Activated naive CD8-positive, alpha-beta T cell treated with anti-CD3 and anti-CD28 coated beads, Interleukin-2, amount 10 ng/mL, durations not matched to agents 7 days and 5 days (primary cell): ENCODE results near the gene LGR4. TPM values are rescaled to one million over a fixed set of nuclear protein-coding genes. Genes with fewer than 3 reads are reported as not detected.

Experiments
- ATAC-seq: fragments of 150-1000 bp; cut with Tn5 transposase; one replicate; pipeline ENCODE4 v1.10.0; 2021; ENCODE audit warnings: low read depth, moderate library complexity
- POLR2A ChIA-PET: fragments of 350-600 bp; sonication (Branson Sonifier 250); formaldehyde crosslinking; loops from one replicate; lab custom pipeline; 2021; ENCODE audit warnings: antibody characterized with exemption; lab: Charles Lee
- DNase-seq: peaks from one replicate; pipeline ENCODE4 v3.0.0; 2021
- H3K27ac Mint-ChIP-seq: one replicate; pipeline ENCODE4 v1.8.0; 2022; ENCODE audit warnings: mild to moderate bottlenecking, mixed read lengths
- H3K27me3 Mint-ChIP-seq: one replicate; pipeline ENCODE4 v1.8.0; 2022; ENCODE audit warnings: mild to moderate bottlenecking, moderate library complexity, mixed read lengths
- H3K36me3 Mint-ChIP-seq: one replicate; pipeline ENCODE4 v1.8.0; 2021; ENCODE audit warnings: mild to moderate bottlenecking, mixed read lengths
- H3K4me1 Mint-ChIP-seq: one replicate; pipeline ENCODE4 v1.8.0; 2021; ENCODE audit warnings: mixed read lengths
- H3K4me3 Mint-ChIP-seq: one replicate; pipeline ENCODE4 v1.8.0; 2022; ENCODE audit warnings: mild to moderate bottlenecking, moderate library complexity, mixed read lengths
- H3K9me3 Mint-ChIP-seq: one replicate; pipeline ENCODE4 v1.8.0; 2021; ENCODE audit warnings: mixed read lengths
- total RNA-seq, 2 experiments: library from RNA; stranded (reverse); gene quantifications; one replicate each; pipeline ENCODE4 v1.2.3, GENCODE V29; 2021

The LGR4 gene
- total RNA-seq, 2 experiments from 2014 or later = 0.11 to 0.22 TPM

- ATAC-seq (no peak), DNase-seq (no peak)
- Mint-ChIP-seq H3K4me1 (no peaks in the 10 kb centered on the region), H3K27ac (no peak overlapping the region), H3K9me3 (no peaks in the 10 kb centered on the region), H3K27me3 (peaks cover 13% of the 10 kb centered on the region), H3K36me3 (no peaks in the 10 kb centered on the region), H3K4me3 (no peak overlapping the region)
- POLR2A ChIA-PET = no interaction called here
Observed at GRCh38 chr11:27420722-27421572, 51.6 kb downstream of the LGR4 start.

GRCh38 chr11:27420217-27420616 is 52.4 kb downstream of the LGR4 start:
- peaks cover 11% of the 10 kb centered on the region for H3K27me3 Mint-ChIP-seq
- POLR2A ChIA-PET = no interaction called here
- no peak for DNase-seq
- no peaks in the 10 kb centered on the region for H3K9me3 Mint-ChIP-seq
- H3K27ac Mint-ChIP-seq = no peak overlapping the region
- no peaks in the 10 kb centered on the region for H3K36me3 Mint-ChIP-seq
- no peak for ATAC-seq
- H3K4me3 Mint-ChIP-seq = no peak overlapping the region
- no peaks in the 10 kb centered on the region for H3K4me1 Mint-ChIP-seq

GRCh38 chr11:27418356-27418755 is 54.2 kb downstream of the LGR4 start:
- Mint-ChIP-seq H3K36me3 (no peaks in the 10 kb centered on the region), H3K27me3 (peaks cover 11% of the 10 kb centered on the region), H3K4me1 (no peaks in the 10 kb centered on the region), H3K9me3 (no peaks in the 10 kb centered on the region), H3K4me3 (no peak overlapping the region), H3K27ac (no peak overlapping the region)
- DNase-seq (no peak), ATAC-seq (no peak)
- POLR2A ChIA-PET = no interaction called here

- H3K27ac Mint-ChIP-seq = no peak overlapping the region
- POLR2A ChIA-PET = no interaction called here
- H3K27me3 Mint-ChIP-seq = peaks cover 11% of the 10 kb centered on the region
- H3K4me1 Mint-ChIP-seq = no peaks in the 10 kb centered on the region
- DNase-seq (no peak), ATAC-seq (no peak)
- no peaks in the 10 kb centered on the region for H3K36me3 Mint-ChIP-seq
- no peak overlapping the region for H3K4me3 Mint-ChIP-seq
- no peaks in the 10 kb centered on the region for H3K9me3 Mint-ChIP-seq
Observed at GRCh38 chr11:27416568-27417176, 55.9 kb downstream of the LGR4 start.

- POLR2A ChIA-PET = no interaction called here
- DNase-seq (no peak), ATAC-seq (no peak)
- Mint-ChIP-seq H3K4me3 (no peak overlapping the region), H3K4me1 (no peaks in the 10 kb centered on the region), H3K27ac (no peak overlapping the region), H3K9me3 (no peaks in the 10 kb centered on the region), H3K36me3 (no peaks in the 10 kb centered on the region), H3K27me3 (peaks cover 10% of the 10 kb centered on the region)
Observed at GRCh38 chr11:27414644-27415043, 57.9 kb downstream of the LGR4 start.

GRCh38 chr11:27413218-27413617 is 59.4 kb downstream of the LGR4 start:
- ATAC-seq (no peak), DNase-seq (no peak)
- POLR2A ChIA-PET = no interaction called here
- Mint-ChIP-seq H3K27ac (no peak overlapping the region), H3K4me1 (no peaks in the 10 kb centered on the region), H3K36me3 (no peaks in the 10 kb centered on the region), H3K27me3 (peaks cover 10% of the 10 kb centered on the region), H3K4me3 (no peak overlapping the region), H3K9me3 (no peaks in the 10 kb centered on the region)

GRCh38 chr11:27412192-27412691 is 60.3 kb downstream of the LGR4 start:
- H3K4me1 Mint-ChIP-seq = no peaks in the 10 kb centered on the region
- H3K4me3 Mint-ChIP-seq = no peak overlapping the region
- H3K9me3 Mint-ChIP-seq = no peaks in the 10 kb centered on the region
- no peaks in the 10 kb centered on the region for H3K36me3 Mint-ChIP-seq
- peaks cover 6% of the 10 kb centered on the region for H3K27me3 Mint-ChIP-seq
- ATAC-seq (no peak), DNase-seq (no peak)
- POLR2A ChIA-PET = no interaction called here
- H3K27ac Mint-ChIP-seq = no peak overlapping the region

GRCh38 chr11:27411328-27411727 is 61.3 kb downstream of the LGR4 start:
- ATAC-seq (no peak), DNase-seq (no peak)
- Mint-ChIP-seq H3K27me3 (peaks cover 4% of the 10 kb centered on the region), H3K36me3 (no peaks in the 10 kb centered on the region), H3K27ac (no peak overlapping the region), H3K9me3 (no peaks in the 10 kb centered on the region), H3K4me1 (no peaks in the 10 kb centered on the region), H3K4me3 (no peak overlapping the region)
- POLR2A ChIA-PET = interaction anchor here (0.5 kb wide), 1 partner anchor 71 kb away, joined by 4 read pairs; no protein-coding TSS in a partner anchor

- Mint-ChIP-seq H3K27ac (no peak overlapping the region), H3K27me3 (peaks cover 4% of the 10 kb centered on the region), H3K36me3 (no peaks in the 10 kb centered on the region), H3K4me1 (no peaks in the 10 kb centered on the region), H3K4me3 (no peak overlapping the region), H3K9me3 (no peaks in the 10 kb centered on the region)
- DNase-seq (no peak), ATAC-seq (no peak)
- POLR2A ChIA-PET = no interaction called here
Observed at GRCh38 chr11:27410272-27410671, 62.3 kb downstream of the LGR4 start.

- no peak for DNase-seq
- H3K36me3 Mint-ChIP-seq = no peaks in the 10 kb centered on the region
- POLR2A ChIA-PET = no interaction called here
- no peaks in the 10 kb centered on the region for H3K9me3 Mint-ChIP-seq
- H3K27me3 Mint-ChIP-seq = peaks cover 4% of the 10 kb centered on the region
- no peak for ATAC-seq
- no peaks in the 10 kb centered on the region for H3K4me1 Mint-ChIP-seq
- no peak overlapping the region for H3K4me3 Mint-ChIP-seq
- no peak overlapping the region for H3K27ac Mint-ChIP-seq
Observed at GRCh38 chr11:27409742-27410141, 62.8 kb downstream of the LGR4 start.

- H3K27me3 Mint-ChIP-seq = peaks cover 2% of the 10 kb centered on the region
- no peaks in the 10 kb centered on the region for H3K36me3 Mint-ChIP-seq
- no peaks in the 10 kb centered on the region for H3K4me1 Mint-ChIP-seq
- H3K27ac Mint-ChIP-seq = no peak overlapping the region
- no peaks in the 10 kb centered on the region for H3K9me3 Mint-ChIP-seq
- ATAC-seq (no peak), DNase-seq (no peak)
- POLR2A ChIA-PET = no interaction called here
- H3K4me3 Mint-ChIP-seq = no peak overlapping the region
Observed at GRCh38 chr11:27409049-27409448, 63.5 kb downstream of the LGR4 start.

GRCh38 chr11:27408246-27408800 is 64.3 kb downstream of the LGR4 start:
- ATAC-seq (no peak), DNase-seq (no peak)
- Mint-ChIP-seq H3K4me3 (no peak overlapping the region), H3K36me3 (no peaks in the 10 kb centered on the region), H3K27ac (no peak overlapping the region), H3K4me1 (no peaks in the 10 kb centered on the region), H3K9me3 (no peaks in the 10 kb centered on the region), H3K27me3 (peaks cover under 1% of the 10 kb centered on the region)
- POLR2A ChIA-PET = no interaction called here

GRCh38 chr11:27406498-27407354 is 65.9 kb downstream of the LGR4 start:
- no peak overlapping the region for H3K27ac Mint-ChIP-seq
- no peaks in the 10 kb centered on the region for H3K27me3 Mint-ChIP-seq
- no peaks in the 10 kb centered on the region for H3K4me1 Mint-ChIP-seq
- POLR2A ChIA-PET = no interaction called here
- ATAC-seq = no peak
- H3K36me3 Mint-ChIP-seq = no peaks in the 10 kb centered on the region
- H3K9me3 Mint-ChIP-seq = no peaks in the 10 kb centered on the region
- no peak overlapping the region for H3K4me3 Mint-ChIP-seq
- DNase-seq = no peak
